ENCODE data around the gene PTPN20. TPM values are rescaled to one million over a fixed set of nuclear protein-coding genes. Genes with fewer than 3 reads are reported as not detected.

PTPN20 gene
- total RNA-seq, 4 donors from 2014 or later: 1.8 to 3.7 (median 2.6) TPM

GRCh38 chr10:47049056-47049851, 138.0 kb downstream of the PTPN20 start:
- no peak for TF ChIP-seq EP300 (IDR thresholded peaks at IDR 0.05)
- no peak for TF ChIP-seq POLR2A (IDR thresholded peaks at IDR 0.05)
- TF ChIP-seq, protein P1, sequence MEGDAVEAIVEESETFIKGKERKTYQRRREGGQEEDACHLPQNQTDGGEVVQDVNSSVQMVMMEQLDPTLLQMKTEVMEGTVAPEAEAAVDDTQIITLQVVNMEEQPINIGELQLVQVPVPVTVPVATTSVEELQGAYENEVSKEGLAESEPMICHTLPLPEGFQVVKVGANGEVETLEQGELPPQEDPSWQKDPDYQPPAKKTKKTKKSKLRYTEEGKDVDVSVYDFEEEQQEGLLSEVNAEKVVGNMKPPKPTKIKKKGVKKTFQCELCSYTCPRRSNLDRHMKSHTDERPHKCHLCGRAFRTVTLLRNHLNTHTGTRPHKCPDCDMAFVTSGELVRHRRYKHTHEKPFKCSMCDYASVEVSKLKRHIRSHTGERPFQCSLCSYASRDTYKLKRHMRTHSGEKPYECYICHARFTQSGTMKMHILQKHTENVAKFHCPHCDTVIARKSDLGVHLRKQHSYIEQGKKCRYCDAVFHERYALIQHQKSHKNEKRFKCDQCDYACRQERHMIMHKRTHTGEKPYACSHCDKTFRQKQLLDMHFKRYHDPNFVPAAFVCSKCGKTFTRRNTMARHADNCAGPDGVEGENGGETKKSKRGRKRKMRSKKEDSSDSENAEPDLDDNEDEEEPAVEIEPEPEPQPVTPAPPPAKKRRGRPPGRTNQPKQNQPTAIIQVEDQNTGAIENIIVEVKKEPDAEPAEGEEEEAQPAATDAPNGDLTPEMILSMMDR (IDR thresholded peaks at IDR 0.05): no peak
- no peaks in the 10 kb centered on the region for H3K36me3 ChIP-seq
- H3K9me3 ChIP-seq: no peaks in the 10 kb centered on the region
- H3K4me1 ChIP-seq: peaks cover 0 to 20% (median 0%) of the 10 kb centered on the region in 4 donors
- H3K27ac ChIP-seq: peak overlapping the region in 1 of 4 donors; percentile 56
- no peak for DNase-seq (ENCODE audit: low spot score in 2 of 2)
- no peak overlapping the region for H3K4me3 ChIP-seq
- WGBS, 2 donors: 49 to 69% methylated on average over 5 to 6 of the region's 6 CpGs
- H3K27me3 ChIP-seq: no peaks in the 10 kb centered on the region

DNA sequence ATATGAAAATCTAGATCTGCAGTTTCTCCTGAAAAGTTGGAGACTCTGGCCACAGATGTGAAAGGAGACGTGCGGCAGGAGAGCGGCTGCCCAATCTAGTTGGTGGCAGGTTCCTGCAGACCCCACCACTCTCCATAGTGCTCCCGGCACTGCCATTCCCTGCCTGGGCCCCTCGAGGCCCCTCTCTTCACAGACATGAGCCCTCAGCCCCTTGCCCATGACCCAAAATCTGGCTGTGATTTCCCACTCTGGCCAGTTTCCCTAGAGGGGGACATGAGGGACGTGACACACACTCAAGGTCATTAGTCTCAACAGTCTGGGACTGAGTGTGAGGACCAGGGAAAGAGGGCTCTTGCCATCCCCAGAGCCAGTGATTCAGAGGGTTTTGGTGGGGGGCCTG, 138.7 kb downstream of the PTPN20 start:
- no peak overlapping the region for H3K4me3 ChIP-seq
- 56 to 69% methylated on average over 6 of the region's 6 CpGs for WGBS, 2 donors
- H3K27me3 ChIP-seq: no peaks in the 10 kb centered on the region
- DNase-seq (ENCODE audit: low spot score in 2 of 2): no peak
- TF ChIP-seq POLR2A (IDR thresholded peaks at IDR 0.05) (no peak), EP300 (IDR thresholded peaks at IDR 0.05) (no peak)
- TF ChIP-seq, protein P1 (IDR thresholded peaks at IDR 0.05): no peak
- no peaks in the 10 kb centered on the region for H3K36me3 ChIP-seq
- peaks cover 0 to 20% (median 0%) of the 10 kb centered on the region in 4 donors for H3K4me1 ChIP-seq
- no peaks in the 10 kb centered on the region for H3K9me3 ChIP-seq
- H3K27ac ChIP-seq: peak overlapping the region in 3 of 4 donors; percentile 15 to 56 (median 39)

DNA sequence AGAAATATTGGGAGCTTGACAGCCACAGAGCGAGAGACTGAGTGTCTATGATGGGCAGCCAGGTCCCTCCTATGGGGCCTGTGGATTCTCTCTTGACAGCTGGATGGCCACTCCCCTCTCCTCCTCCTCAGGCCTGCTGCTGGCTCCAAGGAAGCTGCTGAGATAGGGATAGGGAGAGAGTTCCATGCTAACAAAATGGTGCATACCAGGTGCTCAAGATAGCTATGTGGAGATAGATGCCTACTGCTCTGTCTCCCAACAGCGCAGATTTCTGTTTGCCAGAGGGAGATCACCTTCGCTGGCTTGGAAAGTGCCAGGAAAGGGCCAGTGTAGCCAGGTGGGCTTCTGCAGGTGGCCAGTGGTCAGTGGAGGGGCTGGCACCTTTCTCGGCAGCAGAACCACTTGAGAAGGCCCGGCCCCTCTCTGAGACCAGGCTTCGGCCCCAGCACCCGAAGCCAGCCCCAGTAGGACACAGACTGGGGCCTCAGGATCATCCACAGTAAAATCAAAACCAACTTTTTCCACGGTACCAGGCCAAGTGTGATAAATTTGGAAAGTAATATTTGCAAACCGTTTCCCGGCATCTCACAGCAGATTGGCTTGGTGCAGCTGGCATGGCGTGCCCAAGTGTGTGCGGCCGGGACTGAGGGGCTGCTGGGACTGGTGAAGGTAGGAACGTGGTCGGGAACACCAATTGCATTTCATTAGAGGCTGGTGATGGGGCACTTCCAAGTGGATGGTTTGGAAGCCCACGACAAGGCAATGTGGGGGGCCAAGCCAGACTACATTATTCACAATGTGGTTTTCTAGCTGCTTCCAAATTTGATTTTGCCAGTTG, 139.6 kb downstream of the PTPN20 start:
- Histone ChIP-seq H3K4me3 (no peak overlapping the region), H3K4me1 (peaks cover 0 to 20% (median 0%) of the 10 kb centered on the region in 4 donors), H3K27me3 (no peaks in the 10 kb centered on the region), H3K9me3 (no peaks in the 10 kb centered on the region), H3K36me3 (no peaks in the 10 kb centered on the region), H3K27ac (peak overlapping the region in 1 of 4 donors; percentile 56)
- TF ChIP-seq, protein P1 (IDR thresholded peaks at IDR 0.05): no peak
- TF ChIP-seq POLR2A (IDR thresholded peaks at IDR 0.05) (no peak), EP300 (IDR thresholded peaks at IDR 0.05) (no peak)
- 80 to 86% methylated on average over 16 of the region's 16 CpGs for WGBS, 2 donors
- no peak for DNase-seq (ENCODE audit: low spot score in 2 of 2)

- 92% methylated on average over 5 of the region's 5 CpGs for WGBS, 2 donors
- Histone ChIP-seq H3K4me3 (no peak overlapping the region), H3K27ac (no peak overlapping the region), H3K4me1 (peaks cover 0 to 20% (median 0%) of the 10 kb centered on the region in 4 donors), H3K36me3 (no peaks in the 10 kb centered on the region), H3K27me3 (no peaks in the 10 kb centered on the region), H3K9me3 (no peaks in the 10 kb centered on the region)
- TF ChIP-seq, protein P1 (IDR thresholded peaks at IDR 0.05): no peak
- TF ChIP-seq POLR2A (IDR thresholded peaks at IDR 0.05) (no peak), EP300 (IDR thresholded peaks at IDR 0.05) (no peak)
- no peak for DNase-seq (ENCODE audit: low spot score in 2 of 2)
Measured at GRCh38 chr10:47051741-47052238, 140.6 kb downstream of the PTPN20 start.

Measured in tibial nerve (tissue), 4 donors.